GM19397 (cell line): ENCODE data around the gene STX1B.

Source experiments
- ATAC-seq: cut with Tn5 transposase; IDR thresholded peaks from one replicate; pipeline ENCODE4 v1.9.1; 2021; ENCODE audit warnings: mild to moderate bottlenecking, moderate library complexity; ENCODE audit not compliant: unreplicated experiment

STX1B gene

DNA sequence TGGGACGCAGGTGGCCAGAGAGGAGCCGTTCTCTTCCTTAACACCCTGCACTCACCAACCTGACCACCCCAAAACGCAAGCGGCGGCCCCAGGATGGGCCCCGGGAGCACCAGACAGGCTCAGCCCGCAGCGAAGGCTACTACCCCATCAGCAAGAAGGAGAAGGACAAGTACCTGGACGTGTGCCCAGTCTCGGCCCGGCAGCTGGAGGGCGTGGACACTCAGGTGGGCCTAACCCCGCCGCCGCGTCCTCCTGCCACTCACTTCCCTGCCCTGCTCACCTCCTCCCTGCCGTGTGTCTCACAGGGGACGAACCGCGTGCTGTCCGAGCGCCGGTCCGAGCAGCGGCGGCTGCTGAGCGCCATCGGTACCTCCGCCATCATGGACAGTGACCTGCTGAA is 30.0 kb downstream of the STX1B start:
- ATAC-seq = no peak

DNA sequence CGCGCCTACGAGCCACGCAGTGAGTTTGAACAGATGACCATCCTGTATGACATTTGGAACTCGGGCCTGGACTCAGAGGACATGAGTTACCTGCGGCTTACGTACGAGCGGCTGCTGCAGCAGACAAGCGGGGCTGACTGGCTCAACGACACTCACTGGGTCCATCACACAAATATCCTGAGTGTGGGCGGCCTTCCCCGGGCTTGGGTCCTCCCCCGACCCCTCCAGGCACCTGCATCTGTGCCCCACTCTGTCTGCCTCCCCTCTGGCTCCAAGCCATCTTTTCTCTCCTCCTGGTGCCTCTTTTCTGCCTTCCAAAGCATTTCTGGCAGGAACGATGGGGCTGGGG is 30.4 kb downstream of the STX1B start:
- no peak for ATAC-seq

DNA sequence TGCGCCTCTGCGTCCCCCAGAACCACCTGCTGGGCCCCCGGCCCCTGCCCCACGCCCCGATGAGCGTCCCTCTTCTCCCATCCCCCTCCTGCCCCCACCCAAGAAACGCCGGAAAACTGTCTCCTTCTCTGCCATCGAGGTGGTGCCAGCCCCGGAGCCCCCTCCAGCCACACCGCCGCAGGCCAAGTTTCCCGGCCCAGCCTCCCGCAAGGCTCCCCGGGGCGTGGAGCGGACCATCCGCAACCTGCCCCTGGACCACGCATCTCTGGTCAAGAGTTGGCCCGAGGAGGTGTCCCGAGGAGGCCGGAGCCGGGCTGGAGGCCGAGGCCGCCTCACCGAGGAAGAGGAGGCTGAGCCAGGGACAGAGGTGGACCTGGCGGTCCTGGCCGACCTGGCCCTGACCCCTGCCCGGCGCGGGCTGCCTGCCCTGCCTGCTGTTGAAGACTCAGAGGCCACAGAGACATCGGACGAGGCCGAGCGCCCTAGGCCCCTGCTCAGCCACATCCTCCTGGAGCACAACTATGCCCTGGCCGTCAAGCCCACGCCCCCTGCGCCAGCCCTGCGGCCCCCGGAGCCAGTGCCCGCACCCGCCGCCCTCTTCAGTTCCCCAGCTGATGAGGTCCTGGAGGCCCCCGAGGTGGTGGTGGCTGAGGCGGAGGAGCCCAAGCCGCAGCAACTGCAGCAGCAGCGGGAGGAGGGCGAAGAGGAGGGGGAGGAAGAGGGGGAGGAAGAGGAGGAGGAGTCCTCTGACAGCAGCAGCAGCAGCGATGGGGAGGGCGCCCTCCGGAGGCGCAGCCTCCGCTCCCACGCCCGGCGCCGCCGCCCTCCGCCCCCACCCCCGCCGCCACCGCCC is 31.0 kb downstream of the STX1B start:
- no peak for ATAC-seq

DNA sequence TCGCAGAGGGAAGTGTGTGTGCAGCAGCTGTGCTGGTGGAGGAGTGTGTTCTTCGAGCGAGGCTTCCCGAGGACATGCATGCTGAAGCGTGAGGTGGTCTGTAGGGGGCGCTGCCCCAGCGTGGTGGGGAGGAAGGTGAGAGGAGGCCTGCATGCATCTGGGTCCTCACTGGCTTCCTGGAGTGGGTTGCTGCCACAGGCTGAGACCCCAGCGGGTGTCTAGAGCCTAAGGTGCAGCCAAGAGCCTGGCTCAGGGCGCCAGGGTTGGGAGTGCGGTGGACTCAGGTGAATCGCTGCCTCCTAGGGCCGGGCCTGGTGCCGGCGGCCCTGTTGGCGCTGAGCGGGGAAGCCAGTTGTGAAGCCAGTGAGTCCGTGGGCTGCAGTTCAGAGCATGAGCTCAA is 32.9 kb downstream of the STX1B start:
- no peak for ATAC-seq

DNA sequence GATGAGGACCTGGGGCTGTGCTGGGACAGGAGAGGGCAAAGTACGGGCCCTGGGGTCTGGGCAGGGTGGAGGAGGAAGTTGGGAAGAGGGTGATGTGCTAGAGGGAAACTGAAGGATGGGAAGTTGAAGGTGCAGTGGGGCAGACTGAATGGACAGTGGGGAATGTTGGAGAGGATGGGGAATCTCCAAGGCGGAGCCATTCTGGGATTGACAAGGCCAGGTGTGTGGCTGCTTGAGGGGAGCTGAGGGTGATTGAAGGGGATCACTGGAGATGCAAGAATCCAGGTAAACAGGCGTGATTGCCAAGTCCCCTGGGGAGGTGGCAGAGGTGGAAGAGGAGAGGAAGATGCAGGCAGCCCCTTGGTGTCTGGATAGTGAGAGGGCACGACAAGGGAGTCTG is 34.0 kb downstream of the STX1B start:
- ATAC-seq = no peak

DNA sequence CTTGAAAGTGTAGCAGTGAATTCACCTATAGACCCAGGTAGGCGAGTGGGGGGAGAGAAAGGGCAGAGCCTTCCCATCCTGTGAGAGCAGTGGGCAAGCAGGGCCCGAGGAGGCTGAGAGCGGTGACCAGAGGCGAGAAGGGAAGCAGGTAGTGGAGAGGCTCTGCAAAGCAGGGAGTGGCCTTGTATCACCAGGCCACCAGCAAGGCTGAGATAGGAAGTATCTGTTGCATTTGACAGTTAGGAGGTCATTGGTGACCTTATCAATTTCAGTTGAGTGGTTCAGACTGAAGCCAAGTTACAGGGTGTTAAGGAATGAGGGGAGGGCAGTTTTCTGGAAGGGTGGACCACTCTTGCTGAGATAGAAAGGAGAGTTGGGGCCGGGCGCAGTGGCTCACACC is 36.1 kb downstream of the STX1B start:
- no peak for ATAC-seq

DNA sequence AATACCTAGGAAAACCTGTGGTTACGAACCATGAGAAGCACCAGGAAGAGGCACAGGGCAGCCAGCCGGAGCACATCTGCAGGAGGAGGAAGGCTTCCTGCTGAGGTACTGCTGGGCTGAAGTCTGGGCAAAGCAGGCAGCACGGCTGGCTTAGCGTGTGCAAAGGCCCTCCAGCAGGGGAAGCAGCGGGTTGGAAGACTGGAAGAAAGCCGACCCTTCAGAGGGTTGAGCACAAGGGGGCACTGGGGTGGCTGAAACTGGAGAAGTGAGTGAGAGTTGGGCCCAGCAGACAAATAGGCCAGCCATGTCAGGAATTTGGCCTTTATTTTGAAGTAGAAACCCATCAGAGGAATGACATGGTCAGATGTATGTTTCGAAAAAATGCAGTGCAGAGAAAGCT is 37.6 kb downstream of the STX1B start:
- no peak for ATAC-seq

DNA sequence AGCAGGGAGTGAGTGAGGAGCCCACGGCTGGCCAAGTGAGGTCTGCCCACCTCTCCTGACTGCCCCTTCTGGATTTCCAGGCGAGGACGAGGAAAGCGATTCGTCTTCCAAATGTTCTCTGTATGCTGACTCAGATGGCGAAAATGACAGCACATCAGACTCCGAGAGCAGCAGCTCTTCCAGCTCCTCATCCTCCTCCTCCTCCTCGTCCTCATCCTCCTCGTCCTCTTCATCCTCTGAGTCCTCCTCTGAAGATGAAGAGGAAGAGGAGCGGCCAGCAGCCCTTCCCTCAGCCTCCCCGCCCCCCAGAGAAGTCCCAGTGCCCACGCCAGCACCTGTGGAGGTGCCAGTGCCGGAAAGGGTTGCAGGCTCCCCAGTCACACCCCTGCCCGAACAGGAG is 39.1 kb downstream of the STX1B start:
- ATAC-seq = no peak

DNA sequence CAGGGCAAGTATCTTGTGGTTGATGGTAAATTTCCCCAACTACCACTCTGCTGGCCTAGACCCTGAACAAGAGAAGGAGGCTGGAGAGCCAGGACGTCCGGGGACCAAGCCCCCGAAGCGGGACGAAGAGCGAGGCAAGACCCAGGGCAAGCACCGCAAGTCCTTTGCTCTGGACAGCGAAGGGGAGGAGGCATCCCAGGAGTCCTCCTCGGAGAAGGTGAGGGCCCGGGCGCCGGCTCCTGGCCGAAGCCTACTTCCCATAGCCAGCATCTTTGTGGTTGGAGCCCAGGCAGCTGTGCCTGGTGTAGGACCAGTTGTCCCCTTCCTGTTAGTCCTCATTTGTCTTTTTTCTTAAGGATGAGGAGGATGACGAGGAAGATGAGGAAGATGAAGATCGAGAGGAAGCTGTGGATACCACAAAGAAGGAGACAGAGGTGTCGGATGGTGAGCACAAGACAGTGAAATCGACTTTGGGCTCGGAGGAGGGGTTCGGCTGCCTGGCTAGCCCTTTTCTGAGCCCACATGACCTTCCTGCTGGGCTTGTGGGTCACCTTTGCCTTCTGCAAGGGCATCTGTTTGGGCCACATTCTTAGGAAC is 41.1 kb downstream of the STX1B start:
- no peak for ATAC-seq

DNA sequence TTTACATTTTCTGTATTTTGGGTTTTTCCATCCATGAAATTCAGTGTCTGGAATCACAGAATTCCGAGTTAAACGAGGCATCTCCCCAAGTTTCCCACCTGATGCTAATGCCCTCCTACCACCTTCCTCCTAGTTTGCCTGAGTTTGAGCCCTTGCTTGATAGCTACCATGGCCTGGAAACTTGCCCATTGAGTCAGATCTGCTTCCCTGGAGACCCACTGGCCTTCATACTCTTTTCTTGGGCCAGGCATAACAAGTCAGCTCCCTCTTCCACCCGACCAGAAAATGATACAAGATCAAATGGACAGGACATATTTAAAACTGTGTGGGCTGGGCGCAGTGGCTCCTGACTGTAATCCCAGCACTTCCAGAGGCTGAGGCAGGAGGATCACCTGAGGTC is 42.6 kb downstream of the STX1B start:
- no peak for ATAC-seq

DNA sequence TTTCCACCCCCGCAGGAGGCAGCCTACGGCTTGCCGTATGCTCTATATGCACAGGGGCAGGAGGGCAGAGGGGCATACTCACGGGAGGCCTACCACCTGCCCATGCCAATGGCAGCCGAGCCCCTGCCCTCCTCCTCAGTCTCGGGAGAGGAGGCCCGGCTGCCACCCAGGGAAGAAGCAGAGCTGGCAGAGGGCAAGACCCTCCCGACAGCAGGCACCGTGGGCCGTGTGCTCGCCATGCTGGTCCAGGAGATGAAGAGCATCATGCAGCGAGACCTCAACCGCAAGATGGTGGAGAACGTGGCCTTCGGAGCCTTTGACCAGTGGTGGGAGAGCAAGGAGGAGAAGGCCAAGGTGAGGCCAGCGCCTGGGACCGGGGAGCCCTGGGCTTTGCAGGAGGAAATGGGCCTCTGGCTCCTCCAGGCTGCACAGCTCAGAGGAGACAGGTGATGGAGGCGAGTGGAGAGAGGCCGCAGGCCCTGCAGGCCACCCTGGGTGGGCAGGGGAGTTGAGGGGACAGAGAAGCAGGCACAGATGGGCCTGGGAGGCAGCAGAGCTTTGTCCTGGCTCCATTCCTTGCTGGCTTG is 44.3 kb downstream of the STX1B start:
- ATAC-seq = no peak

DNA sequence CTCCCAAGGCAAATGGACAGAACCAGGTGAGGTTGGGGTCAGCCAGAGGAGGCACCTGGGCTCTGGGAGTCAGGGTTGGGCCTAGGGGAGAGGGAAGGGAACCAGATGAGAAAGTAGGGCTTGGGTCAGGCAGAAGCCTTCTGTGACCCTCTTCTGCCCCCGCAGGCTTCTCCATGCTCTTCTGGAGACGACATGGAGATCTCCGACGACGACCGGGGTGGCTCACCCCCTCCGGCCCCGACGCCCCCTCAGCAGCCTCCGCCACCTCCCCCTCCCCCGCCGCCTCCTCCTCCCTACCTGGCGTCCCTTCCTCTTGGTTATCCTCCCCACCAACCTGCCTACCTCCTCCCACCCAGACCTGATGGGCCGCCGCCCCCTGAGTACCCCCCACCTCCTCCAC is 45.0 kb downstream of the STX1B start:
- no peak for ATAC-seq

DNA sequence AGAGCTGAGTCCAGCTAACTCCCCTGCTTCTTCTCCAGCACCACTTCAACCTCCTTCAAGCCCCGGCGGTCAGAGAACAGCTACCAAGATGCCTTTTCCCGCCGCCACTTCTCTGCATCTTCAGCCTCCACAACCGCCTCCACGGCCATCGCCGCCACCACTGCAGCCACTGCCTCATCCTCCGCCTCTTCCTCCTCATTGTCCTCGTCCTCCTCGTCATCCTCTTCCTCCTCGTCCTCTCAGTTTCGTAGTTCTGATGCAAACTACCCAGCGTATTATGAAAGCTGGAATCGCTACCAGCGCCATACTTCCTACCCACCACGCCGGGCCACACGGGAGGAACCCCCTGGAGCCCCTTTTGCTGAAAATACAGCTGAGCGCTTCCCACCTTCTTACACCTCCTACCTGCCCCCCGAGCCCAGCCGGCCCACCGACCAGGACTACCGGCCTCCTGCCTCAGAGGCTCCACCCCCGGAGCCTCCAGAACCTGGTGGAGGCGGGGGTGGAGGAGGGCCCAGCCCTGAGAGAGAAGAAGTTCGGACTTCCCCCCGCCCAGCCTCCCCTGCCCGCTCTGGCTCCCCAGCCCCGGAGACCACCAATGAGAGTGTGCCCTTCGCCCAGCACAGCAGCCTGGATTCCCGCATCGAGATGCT is 45.7 kb downstream of the STX1B start:
- ATAC-seq = no peak

DNA sequence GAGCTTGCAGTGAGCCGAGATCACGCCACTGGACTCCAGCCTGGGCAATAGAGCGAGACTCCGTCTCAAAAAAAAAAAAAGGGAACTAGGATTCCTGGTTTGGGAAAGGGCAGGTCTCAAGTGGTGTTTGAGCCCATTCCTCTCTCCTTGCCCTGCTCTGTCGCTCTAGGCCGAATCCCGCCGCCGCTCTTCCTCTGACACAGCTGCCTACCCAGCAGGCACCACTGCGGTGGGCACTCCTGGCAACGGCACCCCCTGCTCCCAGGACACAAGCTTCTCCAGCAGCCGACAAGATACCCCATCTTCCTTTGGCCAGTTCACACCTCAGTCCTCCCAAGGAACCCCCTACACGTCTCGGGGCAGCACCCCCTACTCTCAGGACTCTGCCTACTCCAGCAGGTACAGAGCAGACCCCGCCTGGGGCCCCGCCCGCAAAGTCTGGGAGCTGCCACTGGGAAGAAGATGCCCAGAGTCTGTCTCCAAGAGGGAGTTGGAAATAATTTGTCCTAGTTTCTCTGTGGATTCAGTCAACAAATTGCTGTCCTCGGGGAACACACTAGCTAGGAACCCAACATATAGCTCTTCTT is 46.4 kb downstream of the STX1B start:
- no peak for ATAC-seq

DNA sequence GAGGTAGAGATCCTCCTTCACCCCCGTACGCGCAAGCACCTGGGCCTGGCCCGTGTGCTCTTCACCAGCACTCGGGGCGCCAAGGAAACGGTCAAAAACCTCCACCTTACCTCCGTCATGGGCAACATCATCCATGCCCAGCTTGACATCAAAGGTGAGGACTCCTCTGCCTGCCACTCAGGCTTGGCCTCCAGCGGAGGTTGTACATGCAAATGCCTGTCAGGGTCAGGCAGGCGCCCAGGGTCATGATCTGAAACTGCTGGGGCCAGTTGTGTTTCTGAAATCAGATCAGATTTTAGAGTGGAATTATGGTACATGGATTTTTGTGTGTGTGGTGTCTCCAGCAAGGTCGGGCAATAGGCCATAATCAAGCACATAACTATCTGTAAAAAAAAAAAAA is 49.1 kb downstream of the STX1B start:
- ATAC-seq = no peak

DNA sequence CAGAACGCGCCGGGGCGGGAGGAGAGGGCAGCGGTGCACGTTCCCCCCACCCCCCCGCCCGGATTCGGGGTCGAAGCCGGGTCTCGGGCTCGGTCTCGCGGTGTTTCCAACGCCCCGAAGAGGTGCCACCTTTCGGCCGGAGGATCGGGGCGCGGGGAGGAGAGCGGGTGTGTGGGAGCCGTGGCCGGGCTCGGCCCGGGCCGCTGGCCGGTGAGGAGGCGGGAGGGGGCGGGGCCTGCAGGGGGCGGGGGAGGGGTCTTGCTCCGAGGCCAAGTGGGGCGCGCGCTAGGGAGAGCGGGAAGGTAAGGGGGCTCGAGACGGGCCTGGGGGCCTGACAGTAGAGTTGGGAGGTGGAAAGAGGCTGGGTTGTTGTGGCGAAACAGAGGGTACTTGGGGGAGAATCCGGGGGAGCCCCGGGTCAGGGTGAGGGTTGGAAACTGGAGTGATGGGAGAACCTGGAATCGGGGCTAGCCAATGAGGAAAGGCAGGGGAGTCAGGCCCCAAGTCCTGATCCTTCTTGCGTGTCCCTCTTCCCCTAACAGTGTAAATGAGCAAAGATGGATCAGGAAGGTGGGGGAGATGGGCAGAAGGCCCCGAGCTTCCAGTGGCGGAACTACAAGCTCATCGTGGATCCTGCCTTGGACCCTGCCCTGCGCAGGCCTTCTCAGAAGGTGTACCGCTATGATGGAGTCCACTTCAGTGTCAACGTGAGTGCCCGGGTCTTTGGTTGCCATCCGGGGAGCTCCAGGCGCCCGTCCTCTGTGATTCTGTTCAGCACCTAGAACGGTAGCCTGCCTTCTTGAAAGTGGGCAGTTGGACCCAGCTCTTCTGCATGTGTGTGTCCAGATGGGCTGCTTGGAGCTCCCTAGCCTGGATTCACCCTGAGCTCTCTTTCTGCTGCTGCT is 52.0 kb downstream of the STX1B start:
- ATAC-seq = peak; percentile 27

DNA sequence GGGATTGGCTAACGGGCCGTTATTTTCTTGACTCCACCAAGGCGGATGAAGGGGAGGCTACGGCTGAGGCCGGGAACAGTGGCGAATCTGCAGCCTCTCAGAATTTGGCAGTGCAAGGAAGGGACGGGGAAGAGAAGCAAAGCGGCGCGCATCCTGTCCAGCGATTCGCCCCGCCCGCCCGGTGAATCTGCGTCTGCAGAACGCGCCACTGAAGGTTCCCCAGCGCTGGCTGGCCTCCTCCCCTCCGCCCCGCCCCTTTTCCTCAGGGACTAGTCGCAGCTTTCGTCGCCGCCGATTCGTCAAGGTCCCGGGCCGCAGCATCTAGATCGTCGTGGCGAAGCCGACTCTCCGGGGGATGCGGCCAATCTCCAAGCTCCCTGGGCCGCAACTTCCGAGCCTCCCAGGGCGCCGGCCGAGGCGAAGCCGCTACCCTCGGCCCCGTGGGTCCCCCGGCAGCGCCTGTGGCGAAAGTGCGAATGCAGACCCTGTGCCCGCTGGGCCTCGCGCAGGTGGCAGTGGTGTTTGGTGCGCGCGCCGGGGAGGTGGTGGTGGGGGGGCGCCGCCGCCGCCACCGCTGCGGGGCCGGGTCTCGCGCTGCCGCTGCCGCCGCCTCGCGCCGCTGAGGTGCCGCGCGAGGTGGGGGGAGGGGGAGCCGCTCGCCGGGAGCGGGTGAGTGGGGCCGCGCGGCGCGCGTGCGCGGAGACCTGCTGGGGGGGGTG is 52.8 kb downstream of the STX1B start, which contains the start of gene SETD1A:
Gene SETD1A (plus strand): TSS at position 299 of the 719 bp plus-strand sequence. CDS start 978 bp downstream, outside the sequence.
- ATAC-seq = peak; percentile 71

DNA sequence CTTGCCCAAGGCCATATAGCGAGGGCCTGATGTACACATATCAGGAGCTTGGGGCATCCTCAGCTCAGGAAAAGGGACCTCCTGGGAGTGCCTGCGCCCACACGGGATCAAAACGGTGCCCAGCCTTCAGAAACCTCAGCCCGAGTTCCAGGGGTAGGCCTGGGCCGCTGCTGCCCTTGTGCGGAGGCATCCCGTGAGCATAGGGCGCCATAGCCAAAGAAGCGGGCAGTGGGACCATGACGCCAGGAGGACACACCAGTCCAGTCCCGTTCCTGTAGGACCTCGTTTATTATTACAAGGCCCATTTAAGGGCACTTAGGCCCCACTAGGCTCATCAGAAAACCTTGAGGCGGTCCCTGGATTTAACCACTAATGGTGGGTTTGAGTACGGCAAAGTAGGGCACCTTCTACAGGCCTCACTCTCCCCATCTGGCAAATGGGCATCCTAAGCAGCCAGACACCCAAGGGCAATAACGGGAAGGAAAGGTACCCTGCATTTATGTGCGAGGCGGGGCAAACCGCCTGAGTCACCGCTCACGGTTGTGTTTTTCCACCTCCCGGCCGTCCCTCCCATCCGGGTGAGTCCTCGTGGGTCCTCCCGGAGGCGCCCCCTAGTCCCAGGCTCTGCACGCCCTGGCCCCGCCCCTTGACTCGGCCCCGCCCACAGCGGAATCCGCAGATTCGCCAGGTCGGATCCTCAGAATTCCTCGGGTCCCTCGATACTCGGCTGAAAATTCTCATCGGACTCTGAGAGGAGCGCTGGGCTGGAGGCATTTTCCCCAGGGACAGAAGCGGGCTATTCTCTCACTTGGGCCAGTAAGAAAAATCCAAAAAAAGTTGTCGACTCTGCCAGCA is 53.6 kb downstream of the STX1B start:
- ATAC-seq = peak; percentile 34

DNA sequence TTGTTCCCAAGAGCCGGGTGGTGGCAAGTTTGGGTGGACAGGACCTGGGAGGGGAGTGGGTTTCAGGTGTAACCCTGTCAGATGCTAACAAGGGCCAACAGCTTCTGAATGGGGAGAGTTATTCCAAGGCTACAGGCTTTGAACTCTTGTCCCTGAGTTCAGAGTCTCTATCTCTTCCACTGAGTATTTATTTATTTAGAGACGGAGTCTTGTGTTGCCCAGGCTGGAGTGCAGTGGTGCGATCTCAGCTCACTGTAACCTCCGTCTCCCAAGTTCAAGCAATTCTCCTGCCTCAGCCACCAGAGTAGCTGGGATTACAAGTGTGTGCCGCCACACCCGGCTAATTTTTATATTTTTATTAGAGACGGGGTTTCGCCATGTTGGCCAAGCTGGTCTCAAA is 55.4 kb downstream of the STX1B start:
- ATAC-seq = no peak
